PFSK-1 (cell line): ENCODE data around the gene CTBP1.

ENCODE experiments used
- POLR2AphosphoS5 ChIP-seq: IDR thresholded peaks from 2 replicates; pipeline ENCODE4 v1.6.1; 2012; ENCODE audit warnings: low read depth, mild to moderate bottlenecking, control low read depth, low read length, moderate library complexity
- REST ChIP-seq, 2 experiments: IDR thresholded peaks; 2 replicates each; pipeline versions ENCODE4 v1.6.1 to v1.8.0; 2011 to 2012; ENCODE audit warnings: low read depth in 2 of 2, low read length in 2 of 2, control low read depth in 1 of 2, inconsistent platforms in 1 of 2, mild to moderate bottlenecking in 1 of 2, moderate library complexity in 1 of 2; ENCODE audit not compliant: insufficient read depth in 1 of 2
- SIN3A ChIP-seq: IDR thresholded peaks from 2 replicates; pipeline ENCODE4 v1.6.1; 2012; ENCODE audit warnings: mild to moderate bottlenecking, low read length, moderate library complexity, borderline replicate concordance; ENCODE audit not compliant: insufficient read depth

GRCh38 chr4:1221155-1221870 is 27.6 kb downstream of the CTBP1 start:
- TF ChIP-seq SIN3A, result no peak
- TF ChIP-seq REST (IDR thresholded peaks at IDR 0.05; ENCODE audit: insufficient read depth in 1 of 2, low read depth in 2 of 2, low read length in 2 of 2), result no peak
- no peak for TF ChIP-seq POLR2AphosphoS5
